Renal cortex interstitium (tissue), 11 donors: ENCODE data around the gene ITPR3. TPM values are rescaled to one million over a fixed set of nuclear protein-coding genes. Genes with fewer than 3 reads are reported as not detected.

Source experiments
- DNase-seq, 11 donors: peaks; one replicate each; pipeline ENCODE4 v3.0.0-alpha.2; 2013; ENCODE audit warnings: low read depth in 9 of 11, low spot score in 4 of 11; ENCODE audit errors: extremely low read depth in 1 of 11
- polyA plus RNA-seq, 3 donors: library from polyadenylated mRNA; unstranded; fragments of 120-200 nt; gene quantifications; one replicate each; pipeline ENCODE4 v1.2.1, GENCODE V29; 2013; ENCODE audit not compliant: insufficient read length in 3 of 3

Gene ITPR3
- polyA plus RNA-seq, 3 donors = 7.2 to 12.4 (median 8.6) TPM

DNA sequence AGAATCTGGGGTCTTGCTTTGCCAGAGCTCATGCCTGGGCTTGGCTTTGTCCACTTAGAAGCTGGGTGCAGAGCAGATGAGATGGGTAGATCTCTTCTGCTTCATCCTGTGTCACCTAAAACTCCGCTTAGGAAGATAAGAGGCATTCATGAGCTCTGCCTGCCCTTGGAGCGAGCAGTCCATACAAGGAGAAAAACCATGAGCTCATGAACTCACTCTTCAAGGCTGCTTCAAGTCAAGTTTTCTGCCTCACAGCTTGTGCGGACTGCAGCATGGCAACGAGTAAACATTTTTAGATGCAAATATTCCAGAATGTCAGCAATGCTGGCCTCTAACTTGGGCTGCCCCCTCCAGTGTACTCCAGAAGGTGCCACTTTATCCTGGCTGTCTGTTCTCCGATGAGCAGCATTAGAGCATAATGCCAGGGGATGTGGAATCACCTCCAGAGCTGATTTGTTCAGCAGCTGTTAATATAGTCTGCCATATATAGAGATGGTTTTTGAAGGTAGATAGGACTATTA is 101.0 kb downstream of the ITPR3 start:
- DNase-seq = no peak

DNA sequence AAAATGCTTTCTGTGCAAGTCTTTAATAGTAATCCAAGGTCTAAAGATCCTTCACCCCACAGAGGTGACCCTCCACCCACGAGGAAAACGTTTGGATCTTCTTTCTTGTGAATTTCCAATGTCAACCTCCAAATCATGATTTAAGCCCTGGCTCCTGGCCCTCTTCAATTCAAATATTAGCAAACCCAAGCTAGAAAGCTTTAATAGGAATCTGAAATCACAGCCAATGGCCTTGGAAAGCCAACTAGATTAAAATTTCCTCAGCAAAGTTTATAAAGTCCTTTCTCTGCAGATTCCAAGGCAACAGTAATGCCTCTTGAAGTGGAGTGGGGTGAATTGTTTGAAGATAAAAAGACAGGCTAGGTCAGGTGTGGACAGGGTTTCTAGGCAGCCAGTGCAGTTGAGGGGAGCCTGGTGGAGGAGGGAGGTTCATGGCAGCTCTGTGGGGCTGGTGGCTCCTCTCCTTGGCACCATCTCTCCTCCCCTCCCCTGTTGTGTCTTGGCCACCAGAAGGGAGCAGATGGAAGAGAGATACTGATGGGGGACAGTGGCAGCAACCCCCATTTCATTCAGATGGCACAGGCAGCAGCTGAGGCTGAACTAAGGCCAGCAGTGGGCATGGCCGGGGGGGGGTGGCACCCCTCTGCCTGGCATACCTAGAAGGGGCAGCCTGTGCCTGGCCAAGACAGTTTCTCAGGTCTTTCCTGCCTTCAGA is 102.4 kb downstream of the ITPR3 start:
- no peak for DNase-seq

DNA sequence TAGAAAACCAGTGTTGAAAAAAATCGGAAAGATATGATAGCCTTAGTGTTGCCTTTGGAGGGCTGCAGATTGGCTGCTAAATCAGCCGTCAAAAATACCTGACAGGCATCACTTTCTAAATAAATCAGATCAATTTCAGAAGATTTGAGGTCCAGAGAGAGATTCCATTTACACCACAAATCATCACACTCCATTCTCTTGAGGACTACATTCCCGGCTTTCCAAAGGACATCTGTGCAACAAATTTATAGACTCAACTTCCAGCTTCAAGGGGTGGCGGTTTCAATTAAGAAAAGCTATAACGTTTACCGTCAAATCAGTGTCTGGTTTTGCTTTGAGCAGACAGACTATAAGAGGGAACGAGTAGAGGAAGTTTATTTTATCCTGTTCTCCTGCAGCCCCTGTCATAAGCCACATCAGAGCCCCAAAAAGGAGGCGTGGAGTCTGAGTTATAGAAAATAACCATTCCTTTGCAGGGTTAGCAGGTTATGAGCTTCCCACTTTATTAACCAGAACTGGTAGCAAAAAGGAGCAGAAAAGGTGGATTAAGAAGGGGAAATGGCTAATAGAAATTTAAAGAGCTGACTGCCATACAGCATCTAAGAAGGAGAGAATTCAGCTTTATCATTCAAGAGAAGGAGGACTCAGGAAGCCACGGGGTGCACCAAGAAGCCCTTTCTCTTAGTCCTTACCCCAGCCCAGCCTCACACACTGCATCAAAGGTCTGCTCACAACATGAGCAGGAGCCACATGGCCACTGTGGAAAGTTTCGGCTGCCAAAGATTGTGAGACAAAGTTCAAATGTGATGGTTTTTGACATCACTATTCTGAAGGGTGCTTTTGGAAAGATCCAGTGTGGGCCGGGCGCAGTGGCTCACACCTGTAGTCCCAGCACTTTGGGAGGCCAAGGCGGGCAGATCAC is 103.2 kb downstream of the ITPR3 start:
- no peak for DNase-seq

DNA sequence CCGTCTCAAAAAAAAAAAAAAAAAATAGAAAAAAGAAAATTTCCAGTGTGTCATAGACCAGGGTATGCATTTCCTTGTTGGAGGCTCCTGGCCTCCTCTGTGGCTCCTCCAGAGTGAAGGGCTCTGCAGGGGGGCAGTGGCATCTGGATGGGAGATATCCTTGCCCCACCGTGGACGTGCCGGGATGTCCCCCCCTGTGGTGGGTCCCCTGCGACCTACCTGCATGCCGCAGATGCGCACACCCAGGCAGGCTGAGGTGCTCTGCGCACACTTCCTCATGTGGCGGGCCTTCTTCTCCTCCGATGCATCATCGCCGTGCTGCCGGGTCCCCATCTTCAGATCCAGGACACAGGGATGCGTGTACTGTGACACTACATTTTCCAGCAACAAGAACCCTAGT is 104.1 kb downstream of the ITPR3 start:
- no peak for DNase-seq

DNA sequence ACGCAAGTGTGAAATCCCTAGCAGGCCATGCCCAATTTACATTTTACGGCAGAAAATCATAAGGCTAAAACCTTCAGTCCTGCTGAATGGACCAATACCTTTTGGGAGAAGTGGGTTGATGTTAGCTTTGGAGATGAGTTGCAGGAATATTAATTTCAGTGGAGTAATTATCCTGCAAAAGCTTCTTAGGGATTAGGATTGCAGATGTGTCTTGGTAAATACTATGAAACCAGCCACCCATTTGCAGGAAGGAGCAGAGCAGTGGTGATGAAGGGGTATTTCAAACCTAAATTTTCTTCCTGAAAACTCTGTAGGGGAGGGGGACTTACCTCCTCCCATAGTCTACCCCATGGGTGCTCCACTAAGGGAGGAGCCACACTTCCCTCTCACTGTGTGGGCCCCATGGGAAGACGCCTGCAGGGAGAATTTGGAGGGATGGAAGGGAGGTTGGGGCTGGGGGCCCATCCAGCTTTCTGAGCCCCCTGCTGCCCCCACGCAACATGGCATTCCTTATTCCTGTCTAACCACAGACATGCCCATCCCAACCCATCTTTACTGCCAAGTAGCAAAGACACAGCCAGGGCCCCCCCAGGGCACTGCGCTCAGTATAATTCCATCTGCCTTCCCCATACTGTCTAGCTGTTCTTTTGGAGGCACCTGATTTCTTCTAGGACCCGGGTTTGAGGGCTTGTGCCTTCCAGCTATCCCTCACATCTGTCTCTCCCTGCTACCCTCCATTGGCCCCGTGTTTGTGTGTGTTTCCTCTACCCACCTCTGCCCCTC is 105.0 kb downstream of the ITPR3 start:
- no peak for DNase-seq

DNA sequence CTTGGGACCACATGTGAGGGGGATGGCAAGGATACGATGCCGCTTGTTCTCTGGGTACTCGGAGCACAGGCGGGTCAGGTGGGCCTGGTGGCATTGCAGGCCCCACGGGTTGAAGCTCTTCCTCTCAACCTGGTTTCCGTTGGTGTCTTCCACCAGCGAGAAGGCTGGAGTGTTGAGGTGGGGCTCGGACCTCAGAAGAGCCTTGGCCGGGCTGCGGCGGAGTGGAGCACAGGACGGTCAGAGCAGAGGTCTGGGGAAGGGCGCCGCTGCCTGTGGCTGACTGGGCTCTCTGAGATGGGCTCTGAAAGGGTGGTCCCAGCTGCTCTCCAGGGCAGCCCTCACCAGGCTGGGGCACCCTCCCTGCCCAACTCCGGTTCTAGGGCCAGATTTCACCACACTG is 105.6 kb downstream of the ITPR3 start:
- DNase-seq = no peak

DNA sequence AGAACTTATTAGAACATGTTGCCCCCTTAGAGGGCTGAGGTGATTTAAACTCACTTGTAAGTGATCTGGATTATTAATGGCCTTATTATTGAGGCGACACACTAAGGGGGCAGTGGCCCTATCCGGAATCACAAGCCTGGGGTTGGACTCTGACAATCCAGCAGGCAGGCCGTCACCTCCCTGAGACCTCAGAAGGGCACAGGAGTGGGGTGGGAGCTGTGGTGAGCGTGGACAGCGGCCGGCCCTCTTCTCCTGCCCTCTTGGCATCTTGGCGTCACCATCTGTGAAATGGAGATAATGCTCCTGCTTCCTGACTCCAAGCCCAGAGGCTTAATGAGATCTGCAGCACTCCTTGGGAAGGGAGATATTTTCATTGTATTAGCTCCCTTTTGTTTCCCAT is 106.0 kb downstream of the ITPR3 start:
- DNase-seq = no peak

DNA sequence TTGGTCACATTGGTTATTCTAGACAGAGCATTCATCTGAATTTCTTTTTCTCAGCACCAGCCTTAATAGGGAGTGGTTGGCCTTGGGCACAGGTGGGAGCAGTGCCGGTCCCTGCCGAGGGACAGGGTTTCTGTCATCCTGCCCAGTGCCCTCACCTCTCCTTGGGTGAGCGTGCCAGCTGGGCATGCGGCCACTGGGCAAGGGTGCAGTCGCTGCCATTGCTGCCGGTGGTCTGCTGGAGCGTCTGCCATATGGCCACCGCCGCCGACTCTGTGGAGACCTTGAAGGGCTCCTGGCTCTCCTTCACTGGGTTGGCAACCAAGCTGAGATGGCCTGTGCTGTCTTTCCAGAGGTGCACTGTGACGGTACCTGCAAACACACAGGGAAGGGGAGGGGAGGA is 106.8 kb downstream of the ITPR3 start:
- no peak for DNase-seq

DNA sequence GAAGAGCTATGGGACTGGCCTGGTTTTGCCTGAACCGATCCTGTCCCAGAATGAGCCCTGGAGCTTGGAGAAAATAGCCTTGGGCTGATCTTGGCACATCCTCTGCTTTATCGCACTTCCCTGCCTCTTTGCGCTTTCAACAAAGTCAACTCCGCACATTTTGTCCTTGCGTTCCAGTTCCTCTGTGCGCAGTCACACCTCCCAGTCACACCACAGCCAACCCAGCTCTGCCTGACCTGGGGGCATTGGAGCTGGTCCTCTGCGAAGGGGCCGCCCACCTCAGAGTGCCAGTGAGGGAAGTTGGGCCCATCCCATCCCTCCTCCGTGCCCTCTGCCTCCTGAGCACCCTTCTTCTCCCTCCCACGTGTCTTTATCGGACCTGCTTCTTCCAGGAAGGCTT is 107.3 kb downstream of the ITPR3 start:
- DNase-seq = no peak

DNA sequence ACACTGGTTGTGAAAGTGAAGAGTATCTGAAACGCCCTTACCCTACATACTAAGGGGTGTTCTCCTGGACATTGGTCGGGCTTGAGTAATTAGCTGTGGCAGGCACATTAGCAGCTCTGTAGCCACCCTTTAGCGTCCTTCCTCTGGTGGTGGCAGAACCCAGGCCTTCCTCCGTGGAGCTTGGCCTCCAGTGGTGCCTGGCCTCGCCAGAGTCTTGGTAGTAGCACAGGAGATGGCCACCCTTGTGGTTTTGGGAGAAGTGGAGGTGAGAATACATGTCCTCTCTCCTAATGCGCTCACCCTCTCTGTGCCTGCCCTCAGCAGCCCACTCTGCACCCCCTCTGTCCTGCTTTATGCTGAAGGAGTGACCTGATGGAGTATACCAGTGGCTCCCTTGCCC is 107.9 kb downstream of the ITPR3 start:
- DNase-seq = no peak

DNA sequence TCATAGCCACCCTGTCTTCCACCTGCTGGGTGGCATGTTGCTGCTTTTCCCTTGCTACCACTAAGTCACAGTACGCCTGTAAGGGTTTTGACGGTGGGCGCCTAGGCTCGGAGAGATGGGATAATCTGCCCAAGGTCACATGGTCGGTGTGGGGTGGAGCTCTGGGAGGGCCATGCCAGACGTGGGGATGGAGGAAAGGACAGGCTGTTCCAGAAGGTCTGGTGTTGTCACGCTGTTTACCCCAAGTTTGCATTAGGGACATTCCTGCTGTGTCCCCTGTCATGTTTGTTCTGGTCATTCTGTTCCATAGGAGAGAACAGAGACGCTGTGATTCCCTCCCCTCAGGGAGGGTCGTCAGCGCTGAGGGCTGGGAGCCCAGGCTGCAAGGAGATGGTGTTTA is 109.5 kb downstream of the ITPR3 start:
- DNase-seq = no peak

DNA sequence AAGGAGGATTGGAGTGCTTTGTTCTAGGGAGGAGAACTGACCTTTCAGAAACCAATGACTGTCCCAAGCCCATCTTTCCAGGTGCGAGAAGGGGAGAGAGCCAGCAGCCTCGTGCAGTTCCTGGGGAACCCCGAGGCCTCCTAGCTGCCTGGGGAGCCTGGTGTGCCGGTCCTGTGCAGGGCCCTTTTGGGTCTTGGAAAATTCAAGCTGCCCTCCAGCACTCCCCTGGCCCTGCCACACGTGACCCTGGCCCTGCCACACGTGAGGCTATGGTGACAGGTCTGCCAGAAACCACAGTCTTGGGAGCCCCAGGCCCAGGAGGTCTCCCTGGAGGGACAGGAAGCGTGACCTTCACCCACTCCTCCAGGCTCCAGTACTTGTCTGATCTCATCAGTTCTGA is 109.9 kb downstream of the ITPR3 start:
- no peak for DNase-seq

DNA sequence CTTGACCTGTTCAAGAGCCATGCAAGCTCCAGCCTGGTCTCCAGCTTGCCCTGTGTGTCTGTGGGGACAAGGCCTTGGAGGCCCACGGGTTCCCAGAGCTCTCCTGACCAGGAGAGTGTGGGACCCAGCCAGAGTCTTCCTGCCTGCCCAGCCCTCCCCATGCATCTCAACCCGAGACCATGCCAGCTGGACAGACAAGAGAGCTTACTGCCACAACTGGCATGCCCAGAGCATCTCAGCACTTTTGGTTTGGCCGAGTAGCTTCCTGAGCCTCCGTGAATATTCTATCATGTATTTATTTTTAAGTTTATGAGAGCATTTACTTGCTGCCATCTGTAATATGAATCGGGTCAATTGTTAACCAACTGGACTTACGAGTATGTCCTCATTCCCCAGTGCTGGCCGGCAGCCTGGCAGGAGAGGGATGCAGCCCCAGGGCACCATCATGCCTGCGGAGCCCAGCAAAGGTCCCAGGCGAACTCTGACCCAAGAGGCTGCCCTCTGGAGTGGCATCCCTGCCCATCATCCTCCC is 110.7 kb downstream of the ITPR3 start:
- no peak for DNase-seq

DNA sequence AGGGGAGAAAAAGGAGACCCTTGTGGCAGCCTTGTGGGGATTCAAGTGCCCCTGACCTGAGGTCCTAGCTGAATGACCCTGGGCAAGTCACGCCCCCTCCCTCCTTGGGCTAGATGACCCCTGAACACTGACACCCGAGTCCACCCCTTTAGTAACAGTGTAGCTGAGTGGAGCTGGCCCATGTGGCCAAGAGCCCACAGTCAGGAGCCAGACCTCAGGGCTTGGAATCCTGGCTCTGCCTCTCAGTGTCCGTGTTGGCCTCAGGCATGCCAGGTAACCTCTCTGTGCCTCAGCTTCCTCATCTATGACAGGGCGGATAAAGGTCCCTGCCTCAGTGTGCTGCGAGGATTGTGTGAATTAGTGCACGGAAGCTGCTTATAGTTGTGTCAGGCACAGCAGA is 111.3 kb downstream of the ITPR3 start:
- no peak for DNase-seq

DNA sequence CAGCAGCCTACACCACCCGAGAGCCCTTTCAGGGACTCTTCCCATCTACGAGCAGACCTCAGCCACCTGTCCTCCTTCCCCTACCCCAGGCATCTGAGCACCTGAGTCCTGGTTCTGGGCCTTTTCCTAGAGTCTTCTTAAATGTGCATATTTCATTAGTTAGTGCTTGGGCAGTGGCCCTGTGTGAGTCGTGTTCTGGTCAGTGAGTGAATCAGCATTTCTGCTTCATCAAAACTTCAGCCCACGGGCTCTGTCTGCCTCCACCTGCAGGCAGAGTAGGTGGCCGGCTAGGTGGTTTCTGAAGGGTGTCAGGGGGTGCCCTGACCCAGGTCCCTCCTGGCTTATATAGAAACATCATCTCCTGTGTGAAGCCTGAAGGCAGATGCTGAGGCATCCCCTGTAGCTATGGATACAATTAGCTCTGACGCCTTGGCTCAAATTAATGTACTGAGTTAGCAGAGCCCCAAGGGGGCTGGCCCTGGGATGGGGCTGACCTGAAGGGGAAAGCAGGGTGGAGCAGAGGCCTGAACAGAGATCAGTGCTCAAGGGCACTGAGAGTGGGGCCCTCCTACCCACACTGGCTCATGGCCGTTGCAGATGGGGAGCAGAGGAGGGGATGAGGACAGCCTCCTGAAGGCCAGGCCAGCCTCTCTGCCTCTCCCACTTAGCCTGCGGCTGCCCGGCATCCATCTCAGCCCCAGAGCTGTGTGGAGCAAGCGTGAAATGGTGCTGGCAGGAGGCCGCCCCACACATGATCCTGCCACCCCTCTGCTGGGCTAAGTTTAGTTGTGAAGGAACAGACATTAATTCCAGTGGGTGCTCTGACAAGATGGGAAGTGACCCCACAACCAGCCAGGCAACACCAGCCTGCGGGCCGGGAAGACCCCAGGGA is 111.9 kb downstream of the ITPR3 start:
- no peak for DNase-seq

DNA sequence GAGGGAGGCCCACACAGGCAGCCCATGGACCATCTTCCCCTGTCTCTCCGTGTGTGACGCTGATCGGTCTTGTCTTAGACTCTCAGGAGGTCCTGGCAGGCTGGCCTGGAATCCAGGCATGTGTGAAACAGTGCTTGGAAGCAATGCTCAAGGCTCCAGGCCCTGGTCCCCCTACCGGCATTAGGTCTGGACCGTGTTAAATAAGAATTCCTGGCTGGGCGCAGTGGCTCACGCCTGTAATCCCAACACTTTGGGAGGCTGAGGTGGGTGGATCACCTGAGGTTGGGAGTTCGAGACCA is 112.5 kb downstream of the ITPR3 start:
- DNase-seq = no peak

DNA sequence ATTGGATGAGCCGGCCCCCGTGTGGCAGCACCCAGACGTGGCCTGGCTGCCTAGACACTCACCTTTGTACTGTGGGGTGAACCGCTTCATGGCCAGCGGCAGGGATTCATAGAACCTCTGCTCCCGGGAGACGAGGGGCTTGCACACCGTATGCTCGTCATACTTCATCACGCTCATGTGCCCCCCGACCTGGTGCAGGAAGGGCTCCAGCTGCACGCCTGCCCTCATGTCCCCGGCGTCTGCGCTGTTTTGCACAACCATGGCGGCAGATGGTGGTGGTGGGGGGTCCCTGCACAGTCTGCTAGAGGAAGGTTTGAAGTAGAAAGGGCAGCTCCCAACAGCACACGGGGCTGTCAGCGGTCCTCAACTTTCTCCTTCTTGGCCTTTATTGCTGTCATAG is 114.1 kb downstream of the ITPR3 start:
- no peak for DNase-seq

DNA sequence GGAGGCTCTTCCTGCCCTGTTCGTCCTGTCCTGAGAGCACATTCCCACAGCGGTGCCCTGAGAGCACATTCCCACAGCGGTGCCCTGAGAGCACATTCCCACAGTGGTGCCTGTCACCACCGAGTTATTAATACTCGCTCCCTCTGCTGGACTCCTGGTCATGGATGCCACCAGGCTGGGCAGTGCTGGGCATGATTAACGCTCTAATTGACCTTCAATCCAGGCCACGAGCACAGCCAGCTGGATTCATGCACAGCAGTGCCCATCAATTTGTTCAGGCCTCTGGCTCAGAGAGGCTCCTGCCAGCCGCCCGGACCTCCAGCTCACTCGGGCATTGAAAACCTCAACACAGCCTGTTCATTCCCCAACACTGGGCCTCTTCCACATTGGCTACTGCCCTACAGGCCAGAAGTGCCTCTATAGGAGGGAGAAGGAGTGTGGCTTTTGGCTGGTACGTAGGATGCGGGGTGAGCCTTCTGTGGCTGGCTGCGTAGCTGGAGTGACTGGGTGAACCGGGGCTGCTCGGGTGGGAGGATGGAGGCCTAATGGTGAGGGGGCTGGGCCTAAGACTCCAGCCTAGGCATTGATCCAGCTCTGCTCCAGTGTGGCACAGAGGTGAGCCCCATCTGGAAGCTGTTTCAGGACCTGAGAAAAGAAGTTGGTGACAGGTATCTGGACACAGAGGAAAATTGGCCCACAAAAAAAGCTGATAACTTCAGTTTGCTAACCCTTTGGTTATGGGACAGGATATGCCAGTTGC is 116.3 kb downstream of the ITPR3 start:
- DNase-seq = no peak
